HL-60/S4 (cell line): Measurements from ENCODE around the gene HNRNPF.
"Not testable (repeated sequence)": the region's sequence is repeated elsewhere in the genome, so short reads cannot be mapped to it uniquely, and the experiment has no call there.

Source experiments
- in situ Hi-C: fragments of 300-500 bp; cut with MboI; formaldehyde crosslinking; loops from 2 replicates; pipeline ENCODE4 v1.14.3; 2022; ENCODE audit warnings: low sequenced_read_pairs

Gene HNRNPF, protein sequence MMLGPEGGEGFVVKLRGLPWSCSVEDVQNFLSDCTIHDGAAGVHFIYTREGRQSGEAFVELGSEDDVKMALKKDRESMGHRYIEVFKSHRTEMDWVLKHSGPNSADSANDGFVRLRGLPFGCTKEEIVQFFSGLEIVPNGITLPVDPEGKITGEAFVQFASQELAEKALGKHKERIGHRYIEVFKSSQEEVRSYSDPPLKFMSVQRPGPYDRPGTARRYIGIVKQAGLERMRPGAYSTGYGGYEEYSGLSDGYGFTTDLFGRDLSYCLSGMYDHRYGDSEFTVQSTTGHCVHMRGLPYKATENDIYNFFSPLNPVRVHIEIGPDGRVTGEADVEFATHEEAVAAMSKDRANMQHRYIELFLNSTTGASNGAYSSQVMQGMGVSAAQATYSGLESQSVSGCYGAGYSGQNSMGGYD

DNA sequence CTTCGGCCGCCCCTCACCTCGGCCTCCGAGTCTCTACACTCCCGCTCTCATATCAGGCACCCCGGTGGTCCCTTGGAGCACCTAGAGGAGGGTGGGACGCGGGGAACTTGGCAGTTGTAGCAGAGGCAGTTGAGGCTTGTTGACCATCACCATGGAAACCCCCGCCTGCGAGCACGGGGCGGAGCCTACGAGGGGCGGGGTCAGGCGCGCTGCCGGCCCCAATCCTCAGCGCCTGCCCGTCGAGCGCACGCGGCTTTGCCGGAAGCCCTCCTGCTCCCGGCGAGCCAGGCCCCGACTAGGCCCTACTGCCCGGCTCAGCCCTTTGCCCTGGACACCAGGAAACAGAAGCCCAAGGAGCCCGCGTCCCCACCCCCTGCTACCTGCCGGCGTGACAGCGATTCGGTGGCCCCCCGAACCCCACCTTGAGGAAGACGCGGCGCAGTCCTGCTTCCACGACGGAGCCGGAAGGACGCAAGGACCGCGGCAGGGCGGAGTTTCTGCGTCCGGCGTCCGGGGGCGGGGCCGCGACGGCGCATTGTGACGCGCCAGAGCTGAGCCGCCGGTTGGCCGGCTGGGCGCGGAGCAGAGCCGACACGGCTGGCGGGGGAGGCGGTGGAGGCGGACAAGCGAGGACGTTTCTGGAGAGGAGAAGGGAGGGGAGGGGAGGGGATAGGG lies at the start of gene HNRNPF:
TSS of gene HNRNPF (minus strand) at position 477 of the 675 bp plus-strand sequence. CDS start 21,302 bp downstream, outside the sequence.
- in situ Hi-C loops, result loop anchor here (25.0 kb wide), 1 partner anchor 1553 kb away; the partner anchor contains the start of gene RASSF4

DNA sequence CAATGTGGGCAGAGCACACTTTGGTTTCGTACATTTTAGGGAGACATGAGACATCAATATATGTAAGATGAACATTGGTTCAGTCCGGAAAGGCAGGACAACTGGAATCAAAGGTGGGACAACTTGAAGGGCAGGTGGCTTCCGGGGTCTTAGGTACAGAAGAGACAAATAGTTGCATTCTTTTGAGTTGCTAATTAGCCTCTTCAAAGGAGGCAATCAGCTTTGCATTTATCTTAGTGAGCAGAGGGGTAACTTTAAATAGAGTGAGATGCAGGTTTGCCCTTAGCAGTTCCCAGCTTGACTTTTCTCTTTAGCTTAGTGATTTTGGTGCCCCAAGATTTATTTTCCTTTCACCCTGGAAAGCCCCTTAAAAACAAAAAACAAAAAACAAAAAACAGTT lies 49.2 kb upstream of the HNRNPF start:
- in situ Hi-C loops, result no loop called here

DNA sequence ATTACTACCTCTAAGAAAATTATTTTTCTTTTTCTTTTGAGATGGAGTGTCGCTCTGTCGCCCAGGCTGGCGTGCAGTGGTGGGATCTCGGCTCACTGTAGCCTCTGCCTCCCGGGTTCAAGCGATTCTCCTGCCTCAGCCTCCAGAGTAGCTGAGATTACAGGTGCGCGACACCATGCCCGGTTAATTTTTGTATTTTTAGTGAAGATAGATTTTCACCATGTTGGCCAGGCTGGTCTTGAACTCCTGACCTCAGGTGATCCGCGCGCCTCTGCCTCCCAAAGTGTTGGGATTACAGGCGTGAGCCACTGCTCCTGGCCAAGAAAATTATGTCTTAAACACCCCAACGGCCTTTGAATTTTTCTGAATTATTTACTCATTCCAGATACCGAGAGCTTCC lies 47.6 kb upstream of the HNRNPF start:
- in situ Hi-C loops, result not testable (repeated sequence)

DNA sequence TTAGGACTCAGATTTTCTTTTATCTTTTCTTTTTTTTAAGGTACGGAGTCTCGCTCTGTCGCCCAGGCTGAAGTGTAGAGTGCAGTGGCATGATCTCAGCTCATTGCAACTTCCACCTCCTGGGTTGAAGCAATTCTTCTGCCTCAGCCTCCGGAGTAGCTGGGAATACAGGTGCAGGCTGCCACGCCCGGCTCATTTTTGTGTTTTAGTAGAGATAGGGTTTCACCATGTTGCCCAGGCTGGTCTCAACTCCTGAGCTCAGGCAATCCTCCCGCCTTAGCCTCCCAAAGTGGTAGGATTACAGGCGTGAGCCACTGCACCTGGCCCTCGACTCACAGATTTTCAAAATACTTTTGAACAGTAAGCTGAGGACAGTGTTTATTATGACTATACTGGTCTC lies 45.0 kb upstream of the HNRNPF start:
- in situ Hi-C loops, result not testable (repeated sequence)

DNA sequence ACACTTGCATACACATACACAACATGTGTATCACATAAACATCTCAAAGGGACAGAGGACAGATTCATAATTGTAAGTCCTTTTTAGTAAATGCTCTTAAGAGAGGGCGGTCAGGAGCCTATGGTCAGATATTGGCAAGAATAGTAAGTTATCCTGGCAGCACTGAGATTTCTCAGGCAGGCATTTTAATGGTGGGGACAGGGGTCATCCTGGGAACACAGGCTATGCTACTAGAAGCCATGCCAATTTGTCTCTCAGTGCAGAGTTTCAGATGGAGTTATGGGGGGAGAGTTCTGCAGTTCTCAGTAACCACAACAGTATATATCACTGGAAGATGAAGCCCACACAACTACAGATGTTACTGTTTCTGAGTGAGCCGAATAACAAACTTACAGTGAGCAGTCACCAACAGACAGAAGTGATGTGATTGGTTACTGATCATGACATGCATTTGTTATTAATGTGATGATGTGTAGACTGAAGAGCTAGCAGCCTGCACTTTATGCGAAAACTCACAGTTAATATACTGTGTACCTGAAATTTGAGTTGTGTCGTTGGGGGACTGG lies 44.4 kb upstream of the HNRNPF start:
- in situ Hi-C loops, result no loop called here

DNA sequence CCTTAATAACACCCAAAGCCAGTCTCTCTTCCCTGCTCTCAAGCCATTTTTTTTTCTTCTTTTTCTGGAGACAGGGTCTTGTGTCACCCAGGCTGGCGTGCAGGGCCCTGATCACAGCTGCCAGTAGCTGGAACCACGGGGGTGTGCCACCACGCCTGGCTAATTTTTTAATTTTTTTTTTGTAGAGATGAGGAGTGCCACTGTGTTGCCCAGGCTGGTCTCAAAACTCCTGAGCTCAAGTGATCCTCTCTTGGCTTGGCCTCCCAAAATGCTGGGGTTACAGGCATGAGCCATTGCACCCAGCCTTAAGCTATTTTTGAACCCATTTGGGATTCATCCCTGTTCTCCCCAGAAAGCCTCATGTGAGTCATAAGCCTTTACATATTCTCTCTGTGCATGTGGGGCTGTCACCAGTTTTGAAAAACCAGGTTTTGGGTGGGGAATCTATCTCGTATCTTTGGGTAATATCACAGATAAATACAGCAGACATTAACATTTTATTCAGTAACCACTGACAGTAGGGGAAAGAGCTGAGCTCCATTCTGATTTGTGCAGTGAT lies 43.4 kb upstream of the HNRNPF start:
- in situ Hi-C loops, result no loop called here

DNA sequence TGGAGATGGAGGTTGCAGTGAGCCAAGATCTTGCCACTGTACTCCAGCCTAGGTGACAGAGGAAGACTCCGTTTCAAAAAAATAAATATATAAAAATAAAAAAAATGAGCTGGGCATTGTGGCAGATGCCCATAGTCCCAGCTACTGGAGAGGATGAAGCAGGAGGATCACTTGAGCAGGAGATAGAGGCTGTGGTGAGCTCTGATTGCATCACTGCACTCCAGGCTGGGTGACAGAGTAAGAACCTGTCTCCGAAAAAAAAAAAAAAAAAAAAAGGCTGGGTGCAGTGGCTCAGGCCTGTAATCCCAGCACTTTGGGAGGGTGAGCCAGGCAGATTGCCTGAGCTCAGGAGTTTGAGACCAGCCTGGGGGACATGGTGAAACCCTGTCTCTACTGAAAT lies 39.8 kb upstream of the HNRNPF start:
- in situ Hi-C loops, result no loop called here

DNA sequence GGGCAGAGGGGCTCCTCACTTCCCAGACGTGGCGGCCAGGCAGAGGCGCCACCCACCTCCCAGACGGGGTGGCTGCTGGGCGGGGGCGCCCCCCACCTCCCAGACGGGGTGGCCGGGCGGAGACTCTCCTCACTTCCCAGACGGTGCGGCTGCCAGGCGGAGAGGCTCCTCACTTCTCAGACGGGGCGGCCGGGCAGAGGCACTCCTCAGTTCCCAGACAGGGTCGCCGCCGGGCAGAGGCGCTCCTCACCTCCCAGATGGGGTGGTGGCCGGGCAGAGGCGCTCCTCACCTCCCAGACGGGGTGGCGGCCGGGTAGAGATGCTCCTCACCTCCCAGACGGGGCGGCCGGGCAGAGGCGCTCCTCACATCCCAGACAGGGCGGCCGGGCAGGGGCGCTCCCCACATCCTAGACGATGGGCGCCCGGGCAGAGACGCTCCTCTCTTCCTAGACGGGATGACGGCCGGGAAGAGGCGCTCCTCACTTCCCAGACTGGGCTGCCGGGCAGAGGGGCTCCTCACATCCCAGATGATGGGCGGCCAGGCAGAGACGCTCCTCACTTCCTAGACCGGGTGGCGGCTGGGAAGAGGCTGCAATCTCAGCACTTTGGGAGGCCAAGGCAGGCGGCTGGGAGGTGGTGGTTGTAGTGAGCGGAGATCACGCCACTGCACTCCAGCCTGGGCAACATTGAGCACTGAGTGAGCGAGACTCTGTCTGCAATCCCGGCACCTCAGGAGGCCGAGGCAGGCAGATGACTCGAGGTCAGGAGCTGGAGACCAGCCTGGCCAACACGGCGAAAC lies 37.4 kb upstream of the HNRNPF start:
- in situ Hi-C loops, result not testable (repeated sequence)

DNA sequence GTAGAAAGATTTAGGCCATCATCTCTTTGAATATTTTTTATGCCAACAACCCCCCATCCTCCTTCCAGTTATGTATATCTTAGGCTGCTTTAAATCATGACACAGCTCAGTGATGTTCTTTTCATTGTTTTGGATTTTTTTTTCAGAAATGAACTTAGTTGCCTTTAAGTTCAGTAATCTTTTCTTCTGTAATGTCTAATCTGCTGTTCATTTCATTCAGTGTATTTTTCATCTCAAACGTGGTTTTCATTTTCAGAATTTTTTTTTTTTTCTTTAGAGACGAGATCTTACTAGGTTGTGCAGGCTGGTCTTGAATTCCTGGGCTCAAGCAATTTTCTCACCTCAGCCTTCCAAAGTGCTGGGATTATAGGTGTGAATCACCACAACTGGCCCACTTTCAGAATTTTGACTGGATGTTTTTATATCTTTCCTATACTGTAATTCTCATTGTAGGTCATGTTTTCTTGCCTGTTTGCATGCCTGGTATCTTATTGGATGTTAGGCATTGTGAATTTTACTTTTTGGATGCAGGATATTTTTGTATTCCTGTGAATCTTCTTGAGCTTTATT lies 36.0 kb upstream of the HNRNPF start:
- in situ Hi-C loops, result no loop called here

DNA sequence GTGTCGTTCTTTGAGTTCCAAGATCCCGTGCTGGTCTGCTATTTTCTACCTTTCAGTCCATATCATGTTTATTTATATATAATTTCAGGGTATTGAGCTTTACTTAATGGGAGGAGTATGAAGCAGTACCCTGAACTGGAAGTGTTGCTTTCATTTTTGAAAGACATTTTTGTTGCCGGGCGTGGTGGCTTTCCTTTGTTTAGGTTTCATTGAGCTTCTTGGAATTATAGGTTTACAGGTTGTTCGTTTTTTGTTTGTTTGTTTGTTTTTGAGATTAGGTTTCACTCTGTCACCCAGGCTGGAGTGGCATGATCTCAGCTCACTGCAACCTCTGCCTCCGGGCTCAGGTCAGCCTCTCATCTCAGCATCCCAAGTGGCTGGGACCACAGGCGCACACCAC lies 35.3 kb upstream of the HNRNPF start:
- in situ Hi-C loops, result no loop called here

DNA sequence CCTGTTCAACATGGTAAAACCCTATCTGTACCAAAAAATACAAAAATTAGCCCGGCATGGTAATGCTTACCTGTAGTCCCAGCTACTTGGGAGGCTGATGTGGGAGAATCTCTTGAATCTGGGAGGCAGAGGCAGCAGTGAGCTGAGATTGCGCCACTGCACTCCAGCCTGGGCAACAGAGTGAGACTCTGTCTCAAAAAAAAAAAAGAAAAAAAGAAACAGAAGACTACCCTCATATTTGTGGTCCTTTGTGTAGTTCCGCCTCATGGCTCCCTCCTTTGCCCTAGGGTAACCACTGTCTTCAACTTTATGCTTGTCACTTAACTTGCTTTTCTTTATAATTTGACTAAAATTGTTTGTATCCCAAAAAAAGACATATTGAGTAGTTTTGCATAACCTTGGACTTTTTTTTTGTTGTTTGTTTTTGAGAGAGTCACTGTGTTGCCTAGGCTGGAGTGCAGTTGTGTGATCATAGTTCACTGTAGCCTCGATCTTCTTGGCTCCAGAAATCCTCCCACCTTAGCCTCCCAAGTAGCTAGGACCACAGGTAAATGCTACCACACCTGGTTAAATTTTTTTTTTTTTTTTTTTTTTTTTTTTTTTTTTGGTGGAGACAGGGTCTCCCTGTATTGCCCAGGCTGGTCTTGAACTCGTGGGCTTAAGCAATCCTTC lies 31.6 kb upstream of the HNRNPF start:
- in situ Hi-C loops, result no loop called here

DNA sequence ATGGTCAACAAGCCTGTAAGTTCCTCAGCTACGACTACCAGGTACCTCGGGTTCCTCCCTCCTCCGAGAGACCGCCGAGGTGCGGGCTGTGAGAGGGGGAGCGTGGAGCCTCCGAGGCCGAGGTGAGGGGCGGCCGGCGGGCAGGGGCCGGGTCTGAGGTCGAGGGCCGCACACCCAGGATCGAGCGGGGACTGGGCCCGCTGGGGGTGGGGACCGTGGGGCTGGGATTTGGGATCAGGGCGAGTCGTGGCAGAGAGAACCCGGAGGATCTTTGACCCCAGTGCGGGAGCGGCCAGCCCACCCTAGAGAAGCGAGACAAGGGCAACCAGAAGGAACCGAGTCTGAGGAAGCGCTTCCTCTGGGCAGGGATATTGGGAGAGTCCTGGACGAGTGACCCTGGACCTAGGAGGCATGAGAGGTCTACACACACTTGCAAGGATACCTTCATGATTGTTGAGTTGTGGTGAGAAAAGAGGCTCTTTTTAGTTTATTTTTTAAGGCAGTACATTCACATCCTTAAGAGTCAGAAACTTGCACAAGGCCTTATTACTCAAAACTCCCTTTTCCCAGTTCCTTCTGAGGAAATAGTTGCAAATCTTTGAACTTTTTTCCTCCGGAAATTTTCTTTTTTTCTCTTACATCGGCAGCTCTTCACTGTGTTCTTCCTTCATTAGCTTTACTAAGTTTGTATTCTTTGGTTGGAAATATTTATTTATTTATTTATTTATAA lies 28.3 kb upstream of the HNRNPF start:
- in situ Hi-C loops, result no loop called here

DNA sequence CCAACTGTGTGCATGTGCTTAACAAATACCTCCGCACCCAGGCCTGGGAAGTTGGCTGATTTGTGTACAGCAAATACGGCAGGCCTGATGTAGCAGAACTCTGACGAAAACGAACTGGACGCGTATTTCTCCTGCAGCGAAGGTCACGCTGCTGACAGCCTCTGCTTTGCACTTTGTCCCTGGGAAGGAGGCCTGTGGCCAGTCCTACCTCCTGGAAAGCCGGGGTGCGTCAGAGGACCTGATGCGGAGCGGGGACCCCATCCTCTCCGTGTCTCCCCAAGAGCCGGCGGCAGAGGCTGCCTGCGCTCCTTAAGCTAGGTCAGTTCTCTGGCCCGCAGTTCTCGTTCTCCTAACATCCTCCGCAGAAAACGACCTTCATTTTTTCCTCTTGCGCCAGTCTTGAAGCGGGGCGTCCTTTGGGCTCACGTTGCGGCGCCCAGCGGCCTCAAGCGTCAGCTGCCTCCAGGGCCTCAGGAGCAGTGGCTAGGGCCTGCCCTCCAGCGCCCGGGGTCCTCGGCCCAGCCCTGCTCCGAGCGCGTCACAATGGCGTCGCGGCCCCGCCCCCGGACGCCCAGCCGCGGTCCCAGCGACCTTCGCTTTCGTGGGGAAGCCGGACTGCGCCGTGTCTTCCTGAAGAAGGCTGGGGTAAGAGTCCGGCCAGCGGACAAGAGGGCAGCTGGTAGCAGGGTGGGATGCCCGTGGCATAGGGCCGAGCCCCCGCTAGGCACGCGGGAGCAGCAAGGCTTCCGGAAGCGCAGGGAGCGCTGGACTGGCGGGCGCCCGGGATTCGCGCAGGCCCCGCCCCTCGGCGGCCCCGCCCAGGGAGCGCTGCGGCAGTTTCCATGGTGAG lies 27.5 kb upstream of the HNRNPF start, which contains the start of gene ZNF487:
TSS of gene ZNF487 (plus strand) at position 821 of the 850 bp plus-strand sequence. CDS start 38,703 bp downstream, outside the sequence.
- in situ Hi-C loops, result no loop called here

DNA sequence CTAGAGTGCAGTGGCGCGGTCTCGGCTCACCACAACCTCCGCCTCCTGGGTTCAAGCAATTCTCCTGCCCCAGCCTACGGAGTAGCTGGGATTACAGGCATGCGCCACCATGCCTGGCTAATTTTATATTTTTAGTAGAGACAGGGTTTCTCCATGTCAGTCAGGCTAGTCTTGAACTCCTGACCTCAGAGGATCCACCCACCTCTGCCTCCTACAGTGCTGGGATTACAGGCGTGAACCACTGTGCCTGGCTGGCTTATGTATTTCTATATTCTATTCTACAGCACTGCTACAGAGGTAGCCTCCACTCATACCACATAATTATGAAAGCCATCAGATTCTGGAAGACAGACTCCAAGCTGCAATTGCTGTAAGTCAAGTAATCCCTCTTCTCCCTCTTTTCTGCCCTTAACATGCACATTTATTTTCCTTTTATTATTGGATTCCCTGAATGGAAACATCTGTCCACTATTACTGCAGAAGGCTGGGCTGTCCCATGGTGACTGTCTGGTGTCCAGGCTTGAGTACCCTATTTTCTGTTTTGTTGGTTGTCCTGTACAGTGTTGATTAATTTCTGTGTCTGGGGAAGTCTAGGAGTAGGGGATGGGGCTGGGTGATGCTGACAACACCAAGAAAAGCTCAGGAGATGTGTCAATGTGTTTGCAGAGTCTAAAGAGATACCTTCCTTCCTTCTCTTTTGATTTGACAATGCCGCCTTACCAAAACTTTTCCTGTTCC lies 22.1 kb upstream of the HNRNPF start:
- in situ Hi-C loops, result no loop called here

DNA sequence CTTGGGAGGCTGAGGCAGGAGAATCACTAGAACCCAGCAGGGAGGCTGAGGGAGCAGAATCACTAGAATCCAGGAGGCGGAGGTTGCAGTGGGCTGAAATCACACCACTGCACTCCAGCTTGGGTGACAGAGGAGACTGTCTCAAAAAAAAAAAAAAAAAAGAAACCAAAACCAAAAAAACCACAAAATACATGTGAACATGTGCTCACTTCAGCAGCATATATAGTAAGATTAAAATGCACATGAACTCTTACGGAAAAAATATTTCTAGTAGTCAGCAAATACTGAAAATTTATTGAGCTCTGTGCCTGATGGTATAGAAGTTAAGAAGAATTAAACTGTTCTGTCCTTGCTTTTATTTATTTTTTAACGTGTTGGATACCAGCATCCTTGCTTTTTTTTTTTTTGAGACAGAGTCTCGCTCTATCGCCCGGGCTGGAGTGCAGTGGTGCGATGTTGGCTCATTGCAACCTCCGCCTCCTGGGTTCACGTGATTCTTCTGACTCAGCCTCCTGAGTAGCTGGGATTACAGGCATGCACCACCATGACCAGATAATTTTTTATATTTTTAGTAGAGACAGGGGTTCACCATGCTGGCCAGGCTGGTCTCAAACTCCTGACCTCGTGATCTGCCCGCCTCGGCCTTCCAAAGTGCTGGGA lies 18.3 kb upstream of the HNRNPF start:
- in situ Hi-C loops, result no loop called here

DNA sequence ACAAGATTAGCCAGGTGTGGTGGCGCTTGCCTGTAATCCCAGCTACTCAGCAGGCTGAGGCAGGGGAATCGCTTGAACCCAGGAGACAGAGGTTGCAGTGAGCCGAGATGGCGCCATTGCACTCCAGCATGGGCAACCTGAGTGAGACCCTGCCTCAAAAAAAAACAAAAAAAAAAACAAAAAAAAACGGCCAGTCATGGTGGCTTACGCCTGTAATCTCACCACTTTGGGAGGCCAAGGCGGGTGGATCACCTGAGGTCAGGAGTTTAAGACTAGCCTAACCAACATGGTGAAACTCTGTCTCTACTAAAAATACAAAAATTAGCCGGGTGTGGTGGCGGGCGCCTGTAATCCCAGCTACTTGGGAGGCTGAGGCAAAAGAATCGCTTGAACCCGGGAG lies 17.5 kb upstream of the HNRNPF start:
- in situ Hi-C loops, result not testable (repeated sequence)

DNA sequence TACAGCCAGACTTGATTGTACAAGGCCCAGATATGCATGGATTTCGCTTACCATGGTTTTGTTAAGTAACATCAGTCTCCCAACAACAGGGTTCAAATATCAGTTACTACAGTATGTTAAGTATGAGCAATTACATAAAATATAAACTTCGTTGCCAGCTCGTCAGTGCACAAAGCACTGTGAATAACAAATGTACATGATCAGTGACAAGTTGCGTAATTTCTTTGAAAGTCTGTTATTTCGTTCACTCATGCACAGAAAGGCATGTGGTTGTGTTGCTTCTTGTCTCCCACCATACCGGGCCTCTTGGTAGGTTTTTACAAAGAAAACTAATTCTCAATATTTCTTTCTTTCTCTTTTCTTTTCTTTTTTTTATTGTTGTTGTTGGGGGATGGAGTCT lies 15.4 kb upstream of the HNRNPF start:
- in situ Hi-C loops, result loop anchor here (25.0 kb wide), 1 partner anchor 1538 kb away; the partner anchor contains the start of gene RASSF4
